GM08714 (cell line): ENCODE measurements around the gene UBE2R2.
"Not testable (repeated sequence)": the region's sequence is repeated elsewhere in the genome, so short reads cannot be mapped to it uniquely, and the experiment has no call there.

Source experiments
- H3K4me3 ChIP-seq: fragments of 200-500 bp; sonication (Bioruptor generic); 2 replicates; pipeline ENCODE4 v1.5.1; 2014; ENCODE audit warnings: mild to moderate bottlenecking, low read length, inconsistent platforms
- ZNF274 ChIP-seq: IDR thresholded peaks from 2 replicates; pipeline ENCODE4 v1.6.1; 2012; ENCODE audit warnings: mild to moderate bottlenecking, low read depth, low read length

Gene UBE2R2

GRCh38 chr9:33817327-33818166 lies 587 bp downstream of the UBE2R2 start:
- no peak for TF ChIP-seq ZNF274
- peak overlapping the region; percentile 94 for H3K4me3 ChIP-seq

GRCh38 chr9:33818167-33818846 lies 1.3 kb downstream of the UBE2R2 start:
- H3K4me3 ChIP-seq, result peak overlapping the region; percentile 94
- TF ChIP-seq ZNF274, result no peak

GRCh38 chr9:33818847-33819500 lies 2.0 kb downstream of the UBE2R2 start:
- no peak for TF ChIP-seq ZNF274
- H3K4me3 ChIP-seq, result peak overlapping the region; percentile 94

- peak overlapping the region; percentile 94; the same call in 1 of the 2 replicates for H3K4me3 ChIP-seq
- no peak for TF ChIP-seq ZNF274
These were observed 3.3 kb downstream of the UBE2R2 start for GRCh38 chr9:33820231-33820745.

- TF ChIP-seq ZNF274, result no peak
- no peak overlapping the region for H3K4me3 ChIP-seq
These were observed 6.8 kb downstream of the UBE2R2 start for GRCh38 chr9:33823801-33824200.

- H3K4me3 ChIP-seq, result not testable (repeated sequence)
These were observed 10.3 kb downstream of the UBE2R2 start for GRCh38 chr9:33827285-33827684.

- H3K4me3 ChIP-seq, result not testable (repeated sequence)
These were observed 12.8 kb downstream of the UBE2R2 start for GRCh38 chr9:33829641-33830230.

GRCh38 chr9:33835625-33836260 lies 18.8 kb downstream of the UBE2R2 start:
- no peak for TF ChIP-seq ZNF274

GRCh38 chr9:33836261-33836660 lies 19.3 kb downstream of the UBE2R2 start:
- not testable (repeated sequence) for H3K4me3 ChIP-seq

More at GRCh38 chr9:33835625-33836260, 18.8 kb downstream of the UBE2R2 start:
- no peak overlapping the region for H3K4me3 ChIP-seq

- no peak overlapping the region for H3K4me3 ChIP-seq
- no peak for TF ChIP-seq ZNF274
These were observed 20.2 kb downstream of the UBE2R2 start for GRCh38 chr9:33837138-33837537.

- H3K4me3 ChIP-seq, result no peak overlapping the region
- no peak for TF ChIP-seq ZNF274
These were observed 23.4 kb downstream of the UBE2R2 start for GRCh38 chr9:33840381-33840780.

- no peak overlapping the region for H3K4me3 ChIP-seq
- no peak for TF ChIP-seq ZNF274
These were observed 26.5 kb downstream of the UBE2R2 start for GRCh38 chr9:33843312-33843961.

GRCh38 chr9:33846231-33846630 lies 29.3 kb downstream of the UBE2R2 start:
- no peak for TF ChIP-seq ZNF274
- H3K4me3 ChIP-seq, result no peak overlapping the region

GRCh38 chr9:33847894-33848205 lies 30.9 kb downstream of the UBE2R2 start:
- H3K4me3 ChIP-seq, result not testable (repeated sequence)

GRCh38 chr9:33850267-33850629 lies 33.3 kb downstream of the UBE2R2 start:
- no peak for TF ChIP-seq ZNF274
- H3K4me3 ChIP-seq, result no peak overlapping the region
